Right atrium auricular region (tissue), 2 donors: ENCODE measurements around the gene OSBPL6. TPM values are rescaled to one million over a fixed set of nuclear protein-coding genes. Genes with fewer than 3 reads are reported as not detected.
"Not testable (repeated sequence)": the region's sequence is repeated elsewhere in the genome, so short reads cannot be mapped to it uniquely, and the experiment has no call there.

Source experiments
- DNase-seq: peaks from one replicate; pipeline ENCODE4 v3.0.0-alpha.2; 2019; ENCODE audit warnings: low spot score
- H3K27ac ChIP-seq, 2 donors: fragments of 200-600 bp; sonication (generic); 1 replicate in 1 of 2; 2 replicates in 1 of 2; pipeline ENCODE4 v1.5.1; 2016 to 2019
- H3K27me3 ChIP-seq, 2 donors: fragments of 200-600 bp; sonication (generic); one replicate each; pipeline versions ENCODE4 v1.5.1 to v1.6.0; 2017 to 2019
- H3K36me3 ChIP-seq: fragments of 200-600 bp; sonication (generic); one replicate; pipeline ENCODE4 v1.5.1; 2016
- H3K4me1 ChIP-seq, 2 donors: fragments of 200-600 bp; sonication (generic); one replicate each; pipeline versions ENCODE4 v1.5.1 to v1.6.0; 2017 to 2019
- H3K4me3 ChIP-seq, 2 donors: fragments of 200-600 bp; sonication (generic); 1 replicate in 1 of 2; 2 replicates in 1 of 2; pipeline ENCODE4 v1.5.1; 2017 to 2019; ENCODE audit warnings: mild to moderate bottlenecking in 1 of 2, moderate library complexity in 1 of 2
- H3K9me3 ChIP-seq, 2 donors: fragments of 200-600 bp; sonication (generic); one replicate each; pipeline ENCODE4 v1.5.1; 2019
- total RNA-seq, 2 donors: library from RNA; depleted of rRNA; stranded (reverse); fragments of >200 nt; gene quantifications; one replicate each; pipeline ENCODE4 v1.1.0, GENCODE V29; 2016
- TF ChIP-seq, protein P1 (sequence below), 2 donors: fragments of 200-600 bp; sonication (generic); IDR thresholded peaks; one replicate each; pipeline ENCODE4 v1.5.1; 2019; ENCODE audit warnings: antibody characterized with exemption in 2 of 2

Gene OSBPL6
- total RNA-seq, 2 donors from 2014 or later: 4.8 to 11.5 TPM

DNA sequence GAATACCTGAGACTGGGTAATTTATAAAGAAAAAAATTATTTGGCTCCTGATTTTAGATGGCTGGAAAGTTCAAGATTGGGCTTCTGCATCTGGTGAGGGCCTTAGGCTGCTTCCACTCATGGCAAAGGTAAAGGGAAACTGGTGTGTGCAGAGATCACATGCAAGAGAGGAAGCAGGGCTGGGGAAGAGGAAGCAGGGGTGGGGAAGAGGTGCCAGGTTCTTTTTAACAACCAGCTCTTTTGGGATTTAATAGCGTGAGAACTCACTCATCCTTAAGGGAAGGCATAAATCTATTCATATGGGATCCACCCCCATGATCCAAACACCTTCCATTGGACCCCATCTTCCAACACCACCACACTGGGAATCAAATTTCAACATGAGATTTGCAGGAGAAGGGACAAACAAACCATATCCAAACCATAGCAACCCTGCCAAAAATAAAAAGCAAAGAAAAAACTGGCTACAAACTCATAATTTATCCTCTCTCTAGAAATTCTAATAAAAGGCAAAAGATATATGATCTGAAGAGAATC lies 226.2 kb downstream of the OSBPL6 start:
- TF ChIP-seq, protein P1, sequence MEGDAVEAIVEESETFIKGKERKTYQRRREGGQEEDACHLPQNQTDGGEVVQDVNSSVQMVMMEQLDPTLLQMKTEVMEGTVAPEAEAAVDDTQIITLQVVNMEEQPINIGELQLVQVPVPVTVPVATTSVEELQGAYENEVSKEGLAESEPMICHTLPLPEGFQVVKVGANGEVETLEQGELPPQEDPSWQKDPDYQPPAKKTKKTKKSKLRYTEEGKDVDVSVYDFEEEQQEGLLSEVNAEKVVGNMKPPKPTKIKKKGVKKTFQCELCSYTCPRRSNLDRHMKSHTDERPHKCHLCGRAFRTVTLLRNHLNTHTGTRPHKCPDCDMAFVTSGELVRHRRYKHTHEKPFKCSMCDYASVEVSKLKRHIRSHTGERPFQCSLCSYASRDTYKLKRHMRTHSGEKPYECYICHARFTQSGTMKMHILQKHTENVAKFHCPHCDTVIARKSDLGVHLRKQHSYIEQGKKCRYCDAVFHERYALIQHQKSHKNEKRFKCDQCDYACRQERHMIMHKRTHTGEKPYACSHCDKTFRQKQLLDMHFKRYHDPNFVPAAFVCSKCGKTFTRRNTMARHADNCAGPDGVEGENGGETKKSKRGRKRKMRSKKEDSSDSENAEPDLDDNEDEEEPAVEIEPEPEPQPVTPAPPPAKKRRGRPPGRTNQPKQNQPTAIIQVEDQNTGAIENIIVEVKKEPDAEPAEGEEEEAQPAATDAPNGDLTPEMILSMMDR (IDR thresholded peaks at IDR 0.05): no peak
- Histone ChIP-seq H3K27me3 (no peaks in the 10 kb centered on the region), H3K9me3 (peaks cover 0 to 7% of the 10 kb centered on the region in 2 donors), H3K27ac (no peak overlapping the region), H3K4me3 (no peak overlapping the region), H3K4me1 (no peaks in the 10 kb centered on the region), H3K36me3 (no peaks in the 10 kb centered on the region)
- no peak for DNase-seq

DNA sequence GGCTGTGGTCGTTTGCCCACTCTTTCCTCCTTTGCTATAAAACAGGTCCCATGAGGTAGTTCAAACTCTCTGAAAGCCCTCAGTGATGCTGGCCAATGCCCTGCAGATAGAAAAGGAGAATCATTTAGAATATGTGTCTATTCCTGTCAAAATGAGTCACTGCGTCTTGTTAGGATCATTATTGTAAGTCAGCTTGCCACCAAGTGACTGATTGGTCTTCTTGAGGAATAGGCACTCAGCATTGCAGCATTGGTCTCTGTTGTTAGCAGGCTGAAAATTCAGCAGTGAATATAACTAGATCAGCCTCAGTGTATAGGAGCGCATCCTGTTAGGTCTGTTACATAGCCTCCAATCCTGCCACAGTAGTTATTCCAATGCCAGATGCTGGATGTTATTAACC lies 227.8 kb downstream of the OSBPL6 start:
- TF ChIP-seq, protein P1 (IDR thresholded peaks at IDR 0.05): no peak
- Histone ChIP-seq H3K4me3 (no peak overlapping the region), H3K36me3 (no peaks in the 10 kb centered on the region), H3K27me3 (no peaks in the 10 kb centered on the region), H3K27ac (no peak overlapping the region), H3K4me1 (no peaks in the 10 kb centered on the region), H3K9me3 (peaks cover 0 to 9% of the 10 kb centered on the region in 2 donors)
- no peak for DNase-seq

DNA sequence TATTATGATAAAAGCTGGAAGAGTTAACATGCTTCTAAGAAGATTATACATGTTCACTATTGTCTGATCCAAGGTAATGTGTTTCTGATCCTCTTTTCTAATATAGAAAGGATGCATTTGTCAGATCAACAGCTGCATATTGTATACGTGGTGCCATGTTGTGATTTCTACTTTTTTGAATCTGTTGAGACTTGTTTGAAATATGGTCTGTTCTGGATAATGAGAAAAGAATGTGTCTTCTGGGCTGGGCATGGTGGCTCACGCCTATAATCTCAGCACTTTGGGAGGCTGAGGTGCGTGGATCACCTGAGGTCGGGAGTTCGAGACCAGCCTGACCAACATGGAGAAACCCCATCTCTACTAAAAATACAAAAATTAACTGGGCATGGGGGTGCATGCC lies 229.4 kb downstream of the OSBPL6 start:
- not testable (repeated sequence) for H3K27ac ChIP-seq, H3K27me3 ChIP-seq, H3K36me3 ChIP-seq, H3K4me1 ChIP-seq, DNase-seq, H3K9me3 ChIP-seq, H3K4me3 ChIP-seq

DNA sequence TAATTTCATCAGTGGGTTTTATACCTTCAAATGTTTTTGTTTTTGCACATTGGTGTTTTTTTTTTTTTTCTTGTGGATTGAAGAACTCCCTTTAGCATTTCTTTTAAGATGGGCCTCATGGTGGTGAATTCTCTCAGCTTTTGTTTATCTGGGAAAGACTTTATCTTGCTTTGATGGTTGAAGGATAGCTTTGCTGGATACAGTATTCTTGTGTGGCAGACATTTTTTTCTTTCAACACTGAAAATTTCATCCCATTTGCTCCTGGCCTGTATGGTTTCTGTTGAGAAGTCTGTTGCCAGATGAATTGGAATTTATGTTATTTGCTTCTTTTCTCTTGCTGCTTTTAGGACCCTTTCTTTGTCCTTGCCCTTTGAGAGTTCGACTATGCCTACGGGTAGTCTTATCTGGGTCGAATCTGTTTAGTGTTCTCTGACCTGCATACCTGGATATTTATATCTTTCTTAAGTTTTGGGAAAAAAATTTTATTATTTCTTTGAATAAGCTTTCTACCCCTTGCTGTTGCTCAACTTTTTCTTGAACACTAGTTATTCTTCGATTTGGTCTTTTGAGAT lies 231.0 kb downstream of the OSBPL6 start:
- H3K4me3 ChIP-seq: no peak overlapping the region
- no peaks in the 10 kb centered on the region for H3K27me3 ChIP-seq
- H3K4me1 ChIP-seq: no peaks in the 10 kb centered on the region
- H3K27ac ChIP-seq: no peak overlapping the region
- H3K9me3 ChIP-seq: peaks cover 0 to 9% of the 10 kb centered on the region in 2 donors
- peaks cover 12% of the 10 kb centered on the region for H3K36me3 ChIP-seq
- TF ChIP-seq, protein P1 (IDR thresholded peaks at IDR 0.05): no peak
- DNase-seq: no peak

DNA sequence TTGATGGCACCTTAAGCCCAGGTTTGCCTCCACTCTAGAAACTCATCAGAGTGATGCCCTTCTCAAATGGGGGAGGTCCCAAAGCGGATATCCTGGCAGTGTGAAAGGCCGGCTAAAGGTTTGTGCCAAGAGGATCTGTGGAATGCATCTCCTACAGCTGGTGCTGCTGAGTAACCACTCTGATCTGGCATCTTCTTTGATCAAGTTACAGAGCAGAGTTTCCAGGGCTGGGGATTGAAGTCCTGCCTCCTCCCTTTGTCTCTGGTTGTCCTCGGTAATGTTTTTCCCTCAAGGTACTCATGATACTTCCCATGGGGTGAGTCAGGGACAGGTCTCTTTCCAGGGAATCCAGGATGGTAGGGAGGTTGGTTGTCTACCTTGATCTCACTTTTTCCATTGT lies 232.1 kb downstream of the OSBPL6 start:
- TF ChIP-seq, protein P1 (IDR thresholded peaks at IDR 0.05): no peak
- Histone ChIP-seq H3K4me3 (no peak overlapping the region), H3K36me3 (peaks cover 20% of the 10 kb centered on the region), H3K27me3 (no peaks in the 10 kb centered on the region), H3K27ac (no peak overlapping the region), H3K9me3 (peaks cover 0 to 9% of the 10 kb centered on the region in 2 donors), H3K4me1 (no peaks in the 10 kb centered on the region)
- DNase-seq: no peak

DNA sequence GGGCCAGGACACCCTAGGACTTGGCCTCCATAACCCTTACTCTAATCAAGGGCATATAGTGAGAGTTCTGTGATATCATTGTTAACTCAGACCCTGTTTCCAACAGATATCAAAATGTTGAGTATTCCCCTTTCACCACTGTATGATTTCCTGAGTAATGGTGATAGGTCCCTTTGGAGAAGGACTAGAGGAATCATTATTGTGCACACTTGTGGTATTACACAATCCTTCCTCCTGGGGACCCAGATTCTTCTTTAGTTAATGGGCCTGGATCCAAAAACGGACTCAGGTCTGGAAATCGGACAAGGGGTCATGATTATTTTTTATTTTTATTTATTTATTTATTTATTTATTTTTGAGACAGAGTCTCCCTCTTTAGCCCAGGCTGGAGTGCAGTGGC lies 233.1 kb downstream of the OSBPL6 start:
- no peak overlapping the region for H3K4me3 ChIP-seq
- no peaks in the 10 kb centered on the region for H3K4me1 ChIP-seq
- peaks cover 0 to 9% of the 10 kb centered on the region in 2 donors for H3K9me3 ChIP-seq
- TF ChIP-seq, protein P1 (IDR thresholded peaks at IDR 0.05): no peak
- no peak for DNase-seq
- peaks cover 31% of the 10 kb centered on the region for H3K36me3 ChIP-seq
- H3K27me3 ChIP-seq: no peaks in the 10 kb centered on the region
- no peak overlapping the region for H3K27ac ChIP-seq
